Kidney epithelial cell (primary cell): ENCODE results near the gene CDKAL1. TPM values are rescaled to one million over a fixed set of nuclear protein-coding genes. Genes with fewer than 3 reads are reported as not detected.

Experiments used
- DNase-seq: peaks from one replicate; pipeline ENCODE4 v3.0.0-alpha.2; 2010; ENCODE audit warnings: low read depth
- H3K27me3 ChIP-seq: 2 replicates; pipeline ENCODE4 v1.6.0; 2011; ENCODE audit warnings: low read length; ENCODE audit not compliant: control insufficient read depth, insufficient read depth
- H3K36me3 ChIP-seq: 2 replicates; pipeline ENCODE4 v1.5.1; 2011; ENCODE audit warnings: low read length; ENCODE audit not compliant: control insufficient read depth, insufficient read depth
- H3K4me3 ChIP-seq: 2 replicates; pipeline ENCODE4 v1.5.1; 2011; ENCODE audit warnings: low read depth, mild to moderate bottlenecking, control low read depth, low read length
- CTCF ChIP-seq: IDR thresholded peaks from 2 replicates; pipeline ENCODE4 v1.5.1; 2011; ENCODE audit warnings: mild to moderate bottlenecking, moderate library complexity, low read length, control low read depth, inconsistent platforms; ENCODE audit not compliant: insufficient read depth, poor library complexity, severe bottlenecking
- total RNA-seq: library from RNA; depleted of rRNA; stranded (reverse); fragments of >200 nt; gene quantifications from 2 replicates; pipeline ENCODE4 v1.2.3, GENCODE V29; 2015

The CDKAL1 gene
- total RNA-seq, 1 donor from 2014 or later, result 15.0 TPM

GRCh38 chr6:20811109-20811761 lies 277.0 kb downstream of the CDKAL1 start:
- TF ChIP-seq CTCF, result no peak
- H3K36me3 ChIP-seq, result no peaks in the 10 kb centered on the region
- peak; percentile 97 for DNase-seq
- H3K27me3 ChIP-seq, result no peaks in the 10 kb centered on the region
- no peak overlapping the region for H3K4me3 ChIP-seq

- TF ChIP-seq CTCF, result no peak
- no peaks in the 10 kb centered on the region for H3K27me3 ChIP-seq
- no peak overlapping the region for H3K4me3 ChIP-seq
- no peak for DNase-seq
- H3K36me3 ChIP-seq, result no peaks in the 10 kb centered on the region
Observed at GRCh38 chr6:20812776-20813175, 278.5 kb downstream of the CDKAL1 start.

GRCh38 chr6:20814494-20814893 lies 280.2 kb downstream of the CDKAL1 start:
- no peak for DNase-seq
- TF ChIP-seq CTCF, result no peak
- H3K27me3 ChIP-seq, result no peaks in the 10 kb centered on the region
- no peak overlapping the region for H3K4me3 ChIP-seq
- H3K36me3 ChIP-seq, result no peaks in the 10 kb centered on the region

- no peak overlapping the region for H3K4me3 ChIP-seq
- H3K27me3 ChIP-seq, result no peaks in the 10 kb centered on the region
- no peaks in the 10 kb centered on the region for H3K36me3 ChIP-seq
- DNase-seq, result no peak
- no peak for TF ChIP-seq CTCF
Observed at GRCh38 chr6:20816126-20816525, 281.9 kb downstream of the CDKAL1 start.

- no peaks in the 10 kb centered on the region for H3K36me3 ChIP-seq
- H3K27me3 ChIP-seq, result no peaks in the 10 kb centered on the region
- DNase-seq, result no peak
- TF ChIP-seq CTCF, result no peak
- H3K4me3 ChIP-seq, result no peak overlapping the region
Observed at GRCh38 chr6:20817806-20818320, 283.6 kb downstream of the CDKAL1 start.
